ENCODE data around the gene STAU1.

DNA sequence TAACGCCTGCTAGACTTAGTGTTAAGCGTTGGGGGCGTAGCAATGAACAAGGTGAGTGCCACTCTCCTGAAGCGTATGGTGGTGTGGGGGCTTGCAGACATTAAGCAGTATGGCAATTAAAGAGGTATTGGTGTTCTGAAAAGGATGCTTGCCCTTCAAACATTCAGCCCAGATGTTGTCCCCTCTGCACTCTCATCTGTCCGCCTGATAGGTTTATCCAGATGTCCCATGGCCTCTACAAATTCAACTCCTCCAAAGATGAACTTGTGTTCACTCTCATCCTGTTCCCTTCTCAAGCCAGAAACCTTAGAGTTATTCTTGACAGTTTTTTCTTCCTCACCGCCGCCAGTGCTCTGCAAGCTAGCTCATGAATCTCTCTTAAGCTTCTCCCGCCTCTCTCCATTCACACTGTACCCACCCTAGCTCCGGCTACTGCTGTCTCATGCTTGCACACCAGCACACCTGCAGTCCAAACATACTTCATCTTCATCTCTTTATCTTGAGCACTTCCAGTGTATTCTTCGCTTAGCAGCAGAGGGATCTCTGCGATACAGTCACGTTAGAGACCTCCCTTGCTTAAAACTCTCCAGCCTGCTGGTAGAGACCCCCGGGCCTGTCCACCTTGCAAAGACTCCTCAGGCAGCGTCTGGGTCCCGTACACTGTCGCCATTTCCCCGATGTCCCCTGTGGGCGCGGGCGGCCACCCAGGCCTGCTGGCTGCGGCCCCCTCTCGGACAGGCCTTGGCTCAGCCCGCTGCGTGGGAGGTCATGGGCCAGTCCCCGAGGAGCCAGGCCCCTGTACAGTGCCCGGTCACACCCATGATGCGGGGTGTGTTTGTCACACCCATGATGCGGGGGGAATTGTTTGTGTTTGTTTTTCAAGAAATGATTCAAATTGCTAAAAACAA is 32.0 kb upstream of the STAU1 start:
- TF ChIP-seq POLR2A (IDR thresholded peaks at IDR 0.05; ENCODE audit: low read length) (no peak), GATA1 (IDR thresholded peaks at IDR 0.05; ENCODE audit: low read depth, low read length) (no peak)

All from erythroblast (primary cell).